ENCODE results near the gene BRD3OS. TPM values are rescaled to one million over a fixed set of nuclear protein-coding genes. Genes with fewer than 3 reads are reported as not detected.
A peak's percentile ranks its signal among the peaks of the same experiment; 100 is the strongest.
"Not testable (repeated sequence)": the region's sequence is repeated elsewhere in the genome, so short reads cannot be mapped to it uniquely, and the experiment has no call there.

The BRD3OS gene
- total RNA-seq, 1 donor from 2014 or later: 11.4 TPM

GRCh38 chr9:133987946-133988665 lies 37.2 kb upstream of the BRD3OS start:
- Mint-ChIP-seq H3K27me3 (ENCODE audit: unreplicated experiment) (peaks cover 6% of the 10 kb centered on the region), H3K27ac (ENCODE audit: unreplicated experiment) (no peak overlapping the region), H3K4me1 (ENCODE audit: unreplicated experiment) (no peaks in the 10 kb centered on the region), H3K9me3 (ENCODE audit: unreplicated experiment) (no peaks in the 10 kb centered on the region), H3K4me3 (ENCODE audit: unreplicated experiment) (no peak overlapping the region), H3K36me3 (ENCODE audit: low read depth, unreplicated experiment) (no peaks in the 10 kb centered on the region)
- no peak for TF ChIP-seq CTCF (IDR thresholded peaks at IDR 0.05; ENCODE audit: unreplicated experiment)
- no peak for DNase-seq (ENCODE audit: low spot score)

GRCh38 chr9:133988771-133989170 lies 36.5 kb upstream of the BRD3OS start:
- H3K36me3 Mint-ChIP-seq (ENCODE audit: low read depth, unreplicated experiment); DNase-seq (ENCODE audit: low spot score); H3K27ac Mint-ChIP-seq (ENCODE audit: unreplicated experiment); H3K27me3 Mint-ChIP-seq (ENCODE audit: unreplicated experiment); H3K4me1 Mint-ChIP-seq (ENCODE audit: unreplicated experiment); H3K4me3 Mint-ChIP-seq (ENCODE audit: unreplicated experiment); H3K9me3 Mint-ChIP-seq (ENCODE audit: unreplicated experiment): not testable (repeated sequence)

- Mint-ChIP-seq H3K27ac (ENCODE audit: unreplicated experiment) (no peak overlapping the region), H3K4me1 (ENCODE audit: unreplicated experiment) (no peaks in the 10 kb centered on the region), H3K36me3 (ENCODE audit: low read depth, unreplicated experiment) (no peaks in the 10 kb centered on the region), H3K4me3 (ENCODE audit: unreplicated experiment) (no peak overlapping the region), H3K27me3 (ENCODE audit: unreplicated experiment) (peaks cover 6% of the 10 kb centered on the region), H3K9me3 (ENCODE audit: unreplicated experiment) (no peaks in the 10 kb centered on the region)
- DNase-seq (ENCODE audit: low spot score): no peak
- TF ChIP-seq CTCF (IDR thresholded peaks at IDR 0.05; ENCODE audit: unreplicated experiment): no peak
These were observed 35.5 kb upstream of the BRD3OS start for GRCh38 chr9:133989625-133990365.

DNA sequence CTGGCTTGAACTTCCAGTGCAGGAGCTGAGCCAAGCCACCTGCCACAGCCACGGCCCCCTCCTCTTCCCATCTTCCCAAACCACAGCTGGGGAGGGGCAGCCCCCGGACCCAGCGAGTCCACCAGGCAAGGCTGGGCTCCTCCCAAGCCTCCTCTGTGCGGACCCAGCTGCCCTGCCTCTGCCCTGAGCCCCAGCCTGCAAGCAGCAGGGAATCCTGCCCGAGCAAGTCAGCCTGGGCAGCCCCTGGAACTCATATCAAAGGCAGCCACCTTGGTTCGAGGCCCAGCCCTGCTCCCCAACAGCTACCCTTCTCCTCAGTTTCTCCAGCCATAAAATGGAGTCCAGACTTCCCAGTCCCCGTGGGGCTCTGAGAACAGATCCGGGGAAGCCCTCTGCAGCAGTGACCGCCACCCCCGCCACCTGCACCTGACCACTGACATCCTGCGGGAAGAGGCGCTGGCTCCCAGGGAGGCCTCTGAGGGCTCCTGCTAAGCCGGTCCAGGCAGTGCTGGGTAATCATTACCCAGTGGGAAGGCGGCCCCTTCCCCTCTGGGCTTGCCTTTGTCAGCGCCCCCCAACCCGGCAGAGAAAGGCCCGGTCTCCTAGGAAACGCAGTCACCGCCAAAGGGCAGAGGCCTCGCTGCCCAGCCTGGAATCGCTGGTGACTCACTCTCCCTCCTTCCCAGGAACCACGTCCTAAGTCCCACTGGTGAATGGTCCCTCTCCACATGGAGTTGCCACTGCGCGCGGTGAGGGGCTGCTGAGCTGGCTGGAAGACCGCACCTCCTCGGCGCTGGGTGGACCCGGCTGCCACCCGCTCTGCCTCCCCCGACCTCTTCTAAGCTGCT lies 34.7 kb upstream of the BRD3OS start:
- Mint-ChIP-seq H3K27me3 (ENCODE audit: unreplicated experiment) (peaks cover 6% of the 10 kb centered on the region), H3K4me1 (ENCODE audit: unreplicated experiment) (no peaks in the 10 kb centered on the region), H3K4me3 (ENCODE audit: unreplicated experiment) (peak overlapping the region; percentile 89), H3K27ac (ENCODE audit: unreplicated experiment) (no peak overlapping the region), H3K36me3 (ENCODE audit: low read depth, unreplicated experiment) (no peaks in the 10 kb centered on the region), H3K9me3 (ENCODE audit: unreplicated experiment) (no peaks in the 10 kb centered on the region)
- DNase-seq (ENCODE audit: low spot score): peak; percentile 26
- no peak for TF ChIP-seq CTCF (IDR thresholded peaks at IDR 0.05; ENCODE audit: unreplicated experiment)

DNA sequence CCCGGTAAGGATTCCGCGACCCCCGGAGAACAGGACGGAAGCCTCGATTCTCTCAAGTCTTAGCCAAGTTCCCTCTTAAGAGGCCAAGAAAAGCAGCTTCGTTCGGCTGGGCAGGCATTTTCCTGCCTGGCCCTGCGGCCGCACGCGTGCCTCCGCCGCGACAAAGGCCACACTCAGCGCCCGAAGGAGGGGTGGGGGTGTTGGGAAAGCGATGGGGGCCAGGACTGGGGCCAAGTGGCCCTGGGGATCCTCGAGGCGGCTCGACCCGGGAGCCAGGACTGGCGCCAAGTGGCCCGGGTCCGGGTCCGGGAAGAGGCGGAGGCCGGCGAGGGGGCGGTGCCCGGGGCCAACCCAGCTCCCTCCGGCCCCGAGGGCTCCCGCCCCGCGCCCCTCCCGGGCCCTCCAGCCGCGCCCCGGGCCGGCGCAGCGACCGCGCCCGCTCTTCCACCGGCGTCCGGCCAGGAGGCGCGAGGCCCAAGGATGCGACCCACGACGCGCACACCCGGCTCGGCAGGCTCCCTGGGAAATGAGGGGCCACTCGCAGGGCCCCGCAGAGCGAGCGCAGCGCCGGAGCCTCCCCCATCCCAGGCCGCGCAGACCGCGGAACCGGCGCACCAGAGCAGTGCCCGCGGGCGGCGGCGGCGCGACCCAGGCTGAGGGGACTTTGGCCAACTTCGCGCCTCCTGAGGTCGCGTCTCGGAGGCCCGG lies 33.9 kb upstream of the BRD3OS start:
- Mint-ChIP-seq H3K27me3 (ENCODE audit: unreplicated experiment) (peaks cover 5% of the 10 kb centered on the region), H3K36me3 (ENCODE audit: low read depth, unreplicated experiment) (no peaks in the 10 kb centered on the region), H3K4me3 (ENCODE audit: unreplicated experiment) (peak overlapping the region; percentile 89), H3K27ac (ENCODE audit: unreplicated experiment) (no peak overlapping the region), H3K9me3 (ENCODE audit: unreplicated experiment) (no peaks in the 10 kb centered on the region), H3K4me1 (ENCODE audit: unreplicated experiment) (no peaks in the 10 kb centered on the region)
- no peak for TF ChIP-seq CTCF (IDR thresholded peaks at IDR 0.05; ENCODE audit: unreplicated experiment)
- peak; percentile 23 for DNase-seq (ENCODE audit: low spot score)

Data from endothelial cell (in vitro differentiated cells).